Esophagus muscularis mucosa (tissue), 4 donors: ENCODE results near the gene GPBP1.

Experiments
- EP300 ChIP-seq: sonication (generic); formaldehyde crosslinking; IDR thresholded peaks from one replicate; pipeline ENCODE4 v1.6.1; 2017; ENCODE audit warnings: antibody characterized with exemption
- POLR2A ChIP-seq: fragments of 450-650 bp; IDR thresholded peaks from one replicate; pipeline ENCODE4 v1.6.1; 2017; ENCODE audit warnings: antibody characterized with exemption, moderate library complexity, mild to moderate bottlenecking, low read depth
- TF ChIP-seq, protein P1 (sequence below), 3 experiments: fragments of 200-600 bp in 2 of 3; fragments of 450-650 bp in 1 of 3; sonication (generic) in 2 of 3; IDR thresholded peaks; one replicate each; pipeline ENCODE4 v1.5.1; 2017 to 2019; ENCODE audit warnings: antibody characterized with exemption in 3 of 3, mild to moderate bottlenecking in 2 of 3, moderate library complexity in 1 of 3

DNA sequence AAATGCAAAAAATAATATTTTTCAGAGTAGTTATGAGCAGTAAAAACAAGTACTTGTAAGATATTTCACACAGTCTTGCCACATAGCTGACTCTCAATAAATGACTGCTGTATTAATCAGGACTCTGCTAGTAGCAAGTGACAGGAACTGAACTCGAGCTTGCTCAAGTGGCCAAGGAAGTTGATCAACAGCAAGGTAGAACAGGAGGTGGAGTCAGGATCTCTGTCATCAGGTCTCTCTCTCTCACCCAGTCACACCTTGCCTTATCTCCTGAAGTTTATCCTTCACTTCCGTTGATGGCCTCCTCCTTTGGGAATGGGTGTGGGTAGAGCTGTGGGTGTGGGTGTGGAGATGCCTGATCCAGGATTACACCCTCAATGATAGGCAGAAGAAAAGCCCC lies 107.0 kb downstream of the GPBP1 start:
- TF ChIP-seq, protein P1, sequence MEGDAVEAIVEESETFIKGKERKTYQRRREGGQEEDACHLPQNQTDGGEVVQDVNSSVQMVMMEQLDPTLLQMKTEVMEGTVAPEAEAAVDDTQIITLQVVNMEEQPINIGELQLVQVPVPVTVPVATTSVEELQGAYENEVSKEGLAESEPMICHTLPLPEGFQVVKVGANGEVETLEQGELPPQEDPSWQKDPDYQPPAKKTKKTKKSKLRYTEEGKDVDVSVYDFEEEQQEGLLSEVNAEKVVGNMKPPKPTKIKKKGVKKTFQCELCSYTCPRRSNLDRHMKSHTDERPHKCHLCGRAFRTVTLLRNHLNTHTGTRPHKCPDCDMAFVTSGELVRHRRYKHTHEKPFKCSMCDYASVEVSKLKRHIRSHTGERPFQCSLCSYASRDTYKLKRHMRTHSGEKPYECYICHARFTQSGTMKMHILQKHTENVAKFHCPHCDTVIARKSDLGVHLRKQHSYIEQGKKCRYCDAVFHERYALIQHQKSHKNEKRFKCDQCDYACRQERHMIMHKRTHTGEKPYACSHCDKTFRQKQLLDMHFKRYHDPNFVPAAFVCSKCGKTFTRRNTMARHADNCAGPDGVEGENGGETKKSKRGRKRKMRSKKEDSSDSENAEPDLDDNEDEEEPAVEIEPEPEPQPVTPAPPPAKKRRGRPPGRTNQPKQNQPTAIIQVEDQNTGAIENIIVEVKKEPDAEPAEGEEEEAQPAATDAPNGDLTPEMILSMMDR (IDR thresholded peaks at IDR 0.05): no peak
- TF ChIP-seq POLR2A (no peak), EP300 (no peak)
